Measurements from ENCODE around the gene WDR89.

Gene WDR89

GRCh38 chr14:63659726-63660125 lies 18.1 kb upstream of the WDR89 start:
- TF ChIP-seq ISL1 (CRISPR knock-in tag; IDR thresholded peaks at IDR 0.05) (no peak), PPARA (CRISPR knock-in tag; IDR thresholded peaks at IDR 0.05; ENCODE audit: borderline replicate concordance) (no peak), SNAI2 (CRISPR knock-in tag; IDR thresholded peaks at IDR 0.05) (no peak), BACH2 (CRISPR knock-in tag; IDR thresholded peaks at IDR 0.05; ENCODE audit: borderline replicate concordance) (no peak), TOX (CRISPR knock-in tag; IDR thresholded peaks at IDR 0.05; ENCODE audit: borderline replicate concordance) (no peak), TSHZ2 (CRISPR knock-in tag; IDR thresholded peaks at IDR 0.05) (no peak), ZNF565 (CRISPR knock-in tag; conservative IDR thresholded peaks at IDR 0.05; ENCODE audit: low read depth) (no peak), TCF4 (CRISPR knock-in tag; IDR thresholded peaks at IDR 0.05; ENCODE audit: borderline replicate concordance) (no peak), ARNTL (CRISPR knock-in tag; IDR thresholded peaks at IDR 0.05; ENCODE audit: borderline replicate concordance, low read depth) (no peak), ZNF70 (CRISPR knock-in tag; IDR thresholded peaks at IDR 0.05) (no peak), GLIS3 (CRISPR knock-in tag; IDR thresholded peaks at IDR 0.05) (no peak), ZC3H10 (CRISPR knock-in tag; IDR thresholded peaks at IDR 0.05) (no peak), ESRRG (CRISPR knock-in tag; IDR thresholded peaks at IDR 0.05) (no peak), CSRNP3 (CRISPR knock-in tag; IDR thresholded peaks at IDR 0.05) (no peak), PATZ1 (CRISPR knock-in tag; IDR thresholded peaks at IDR 0.05; ENCODE audit: borderline replicate concordance) (no peak), POU6F1 (CRISPR knock-in tag; IDR thresholded peaks at IDR 0.05; ENCODE audit: borderline replicate concordance, low read depth) (no peak), RARB (CRISPR knock-in tag; IDR thresholded peaks at IDR 0.05) (no peak), CREB5 (CRISPR knock-in tag; IDR thresholded peaks at IDR 0.05; ENCODE audit: low read depth) (no peak), CSDC2 (CRISPR knock-in tag; IDR thresholded peaks at IDR 0.05) (no peak), OSR1 (CRISPR knock-in tag; IDR thresholded peaks at IDR 0.05) (no peak)
- no peak for ATAC-seq

- TF ChIP-seq TSHZ2 (CRISPR knock-in tag; IDR thresholded peaks at IDR 0.05): no peak
Measured at GRCh38 chr14:63656194-63656593, 14.5 kb upstream of the WDR89 start.

More at GRCh38 chr14:63656194-63656593, 14.5 kb upstream of the WDR89 start:
- ATAC-seq: no peak
